ENCODE measurements around the gene S1PR1.

GRCh38 chr1:101253976-101254674, 17.3 kb downstream of the S1PR1 start:
- TF ChIP-seq CTCF (conservative IDR thresholded peaks at IDR 0.05): no peak
- no peak for TF ChIP-seq EZH2 (IDR thresholded peaks at IDR 0.05; ENCODE audit: low read depth)

All from PC-9 (cell line).